Measurements from ENCODE around the gene CELF4. TPM values are rescaled to one million over a fixed set of nuclear protein-coding genes. Genes with fewer than 3 reads are reported as not detected.

CELF4 gene
- total RNA-seq, 1 donor from 2014 or later: not detected

GRCh38 chr18:37574113-37574512 lies 8.5 kb upstream of the CELF4 start:
- intact Hi-C loops (cut with micrococcal nuclease): no loop called here

- intact Hi-C loops (cut with micrococcal nuclease): no loop called here
Observed at GRCh38 chr18:37572736-37573135, 7.1 kb upstream of the CELF4 start.

- intact Hi-C loops (cut with micrococcal nuclease): no loop called here
Observed at GRCh38 chr18:37571266-37571665, 5.7 kb upstream of the CELF4 start.

GRCh38 chr18:37570336-37570930 lies 4.8 kb upstream of the CELF4 start:
- intact Hi-C loops (cut with micrococcal nuclease): no loop called here

GRCh38 chr18:37568671-37569070 lies 3.1 kb upstream of the CELF4 start:
- intact Hi-C loops (cut with micrococcal nuclease): no loop called here

- intact Hi-C loops (cut with micrococcal nuclease): no loop called here
Observed at GRCh38 chr18:37567994-37568359, 2.4 kb upstream of the CELF4 start.

GRCh38 chr18:37567061-37567993 lies 1.7 kb upstream of the CELF4 start:
- intact Hi-C loops (cut with micrococcal nuclease): no loop called here

- intact Hi-C loops (cut with micrococcal nuclease): no loop called here
Observed at GRCh38 chr18:37566479-37567060, 972 bp upstream of the CELF4 start.

GRCh38 chr18:37565977-37566478 lies 430 bp upstream of the CELF4 start:
- intact Hi-C loops (cut with micrococcal nuclease): no loop called here

- intact Hi-C loops (cut with micrococcal nuclease): no loop called here
Observed at GRCh38 chr18:37564711-37565100, 892 bp downstream of the CELF4 start.

GRCh38 chr18:37563931-37564392 lies 1.6 kb downstream of the CELF4 start:
- intact Hi-C loops (cut with micrococcal nuclease): no loop called here

GRCh38 chr18:37561986-37562385 lies 3.6 kb downstream of the CELF4 start:
- intact Hi-C loops (cut with micrococcal nuclease): no loop called here

- intact Hi-C loops (cut with micrococcal nuclease): no loop called here
Observed at GRCh38 chr18:37560003-37560402, 5.6 kb downstream of the CELF4 start.

- intact Hi-C loops (cut with micrococcal nuclease): no loop called here
Observed at GRCh38 chr18:37559194-37559593, 6.4 kb downstream of the CELF4 start.

GRCh38 chr18:37554399-37554787 lies 11.2 kb downstream of the CELF4 start:
- intact Hi-C loops (cut with micrococcal nuclease): no loop called here

- intact Hi-C loops (cut with micrococcal nuclease): no loop called here
Observed at GRCh38 chr18:37553633-37554398, 11.8 kb downstream of the CELF4 start.

GRCh38 chr18:37552286-37552685 lies 13.3 kb downstream of the CELF4 start:
- intact Hi-C loops (cut with micrococcal nuclease): no loop called here

- intact Hi-C loops (cut with micrococcal nuclease): no loop called here
Observed at GRCh38 chr18:37551846-37552245, 13.8 kb downstream of the CELF4 start.

- intact Hi-C loops (cut with micrococcal nuclease): no loop called here
Observed at GRCh38 chr18:37551249-37551648, 14.3 kb downstream of the CELF4 start.

- intact Hi-C loops (cut with micrococcal nuclease): no loop called here
Observed at GRCh38 chr18:37550118-37550875, 15.3 kb downstream of the CELF4 start.
